Gastrocnemius medialis (tissue), 4 donors: ENCODE measurements around the gene RSU1.

Experiments
- POLR2A ChIP-seq, 2 donors: fragments of 450-650 bp; IDR thresholded peaks; one replicate each; pipeline ENCODE4 v1.6.1; 2017; ENCODE audit warnings: antibody characterized with exemption in 2 of 2, mild to moderate bottlenecking in 2 of 2, moderate library complexity in 2 of 2
- TF ChIP-seq, protein P1 (sequence below), 5 experiments: fragments of 450-650 bp in 3 of 5; fragments of 200-600 bp in 2 of 5; sonication (generic) in 2 of 5; IDR thresholded peaks in 4 of 5; conservative IDR thresholded peaks in 1 of 5; 1 replicate in 4 of 5; 2 replicates in 1 of 5; pipeline ENCODE4 v1.5.1; 2016 to 2019; ENCODE audit warnings: antibody characterized with exemption in 5 of 5, mild to moderate bottlenecking in 3 of 5, moderate library complexity in 3 of 5

DNA sequence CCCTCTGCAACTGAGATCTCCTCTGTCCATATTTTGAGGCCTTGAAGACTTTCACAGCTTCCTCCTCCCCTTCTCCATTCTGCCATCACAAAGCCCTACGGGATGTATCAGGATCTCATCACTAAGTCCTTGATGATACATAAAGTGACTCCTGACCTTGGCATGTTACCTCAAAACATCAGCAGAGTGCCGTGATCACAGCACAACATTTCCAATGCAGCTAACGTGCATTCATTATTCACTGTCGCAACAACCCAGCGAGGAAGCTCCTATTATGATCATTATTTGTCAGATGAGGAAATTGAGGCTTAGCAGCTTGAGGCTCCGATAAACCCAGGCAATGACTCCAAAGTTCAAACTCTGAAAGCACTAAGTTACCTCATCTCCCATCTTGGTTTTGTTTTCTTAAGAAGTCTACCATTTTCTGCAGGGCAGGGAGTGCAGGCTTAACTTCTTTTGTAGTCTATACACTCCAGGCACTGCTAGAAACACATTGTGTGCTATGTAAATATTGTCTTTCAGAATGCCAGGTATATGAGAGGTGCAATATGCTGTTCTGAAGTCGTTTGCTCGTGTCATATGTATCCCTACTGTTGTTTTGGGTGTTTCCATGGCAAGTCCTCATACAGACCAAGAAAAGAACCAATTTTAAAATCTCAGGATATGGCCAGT lies 215.0 kb downstream of the RSU1 start:
- TF ChIP-seq, protein P1, sequence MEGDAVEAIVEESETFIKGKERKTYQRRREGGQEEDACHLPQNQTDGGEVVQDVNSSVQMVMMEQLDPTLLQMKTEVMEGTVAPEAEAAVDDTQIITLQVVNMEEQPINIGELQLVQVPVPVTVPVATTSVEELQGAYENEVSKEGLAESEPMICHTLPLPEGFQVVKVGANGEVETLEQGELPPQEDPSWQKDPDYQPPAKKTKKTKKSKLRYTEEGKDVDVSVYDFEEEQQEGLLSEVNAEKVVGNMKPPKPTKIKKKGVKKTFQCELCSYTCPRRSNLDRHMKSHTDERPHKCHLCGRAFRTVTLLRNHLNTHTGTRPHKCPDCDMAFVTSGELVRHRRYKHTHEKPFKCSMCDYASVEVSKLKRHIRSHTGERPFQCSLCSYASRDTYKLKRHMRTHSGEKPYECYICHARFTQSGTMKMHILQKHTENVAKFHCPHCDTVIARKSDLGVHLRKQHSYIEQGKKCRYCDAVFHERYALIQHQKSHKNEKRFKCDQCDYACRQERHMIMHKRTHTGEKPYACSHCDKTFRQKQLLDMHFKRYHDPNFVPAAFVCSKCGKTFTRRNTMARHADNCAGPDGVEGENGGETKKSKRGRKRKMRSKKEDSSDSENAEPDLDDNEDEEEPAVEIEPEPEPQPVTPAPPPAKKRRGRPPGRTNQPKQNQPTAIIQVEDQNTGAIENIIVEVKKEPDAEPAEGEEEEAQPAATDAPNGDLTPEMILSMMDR (IDR thresholded peaks at IDR 0.05 in 4 of 5, conservative IDR thresholded peaks at IDR 0.05 in 1 of 5): no peak
- no peak for TF ChIP-seq POLR2A (IDR thresholded peaks at IDR 0.05)
